Mesothelial cell of epicardium (in vitro differentiated cells): ENCODE results near the gene NRDE2. TPM values are rescaled to one million over a fixed set of nuclear protein-coding genes. Genes with fewer than 3 reads are reported as not detected.

ENCODE experiments used
- DNase-seq, 2 experiments: peaks; one replicate each; pipeline ENCODE4 v3.0.0; 2021; ENCODE audit warnings: low spot score in 2 of 2; ENCODE audit not compliant: unreplicated experiment in 2 of 2
- H3K27ac Mint-ChIP-seq: 2 replicates; pipeline ENCODE4 v1.8.0; 2021; ENCODE audit warnings: mixed read lengths
- H3K27me3 Mint-ChIP-seq: 2 replicates; pipeline ENCODE4 v1.8.0; 2021; ENCODE audit warnings: low read depth, mixed read lengths
- H3K36me3 Mint-ChIP-seq: 2 replicates; pipeline ENCODE4 v1.8.0; 2021; ENCODE audit warnings: mixed read lengths
- H3K4me1 Mint-ChIP-seq: 2 replicates; pipeline ENCODE4 v1.8.0; 2021; ENCODE audit warnings: mixed read lengths
- H3K4me3 Mint-ChIP-seq: 2 replicates; pipeline ENCODE4 v1.8.0; 2021; ENCODE audit warnings: mild to moderate bottlenecking, moderate library complexity, mixed read lengths
- H3K9me3 Mint-ChIP-seq: 2 replicates; pipeline ENCODE4 v1.8.0; 2021; ENCODE audit warnings: mixed read lengths
- total RNA-seq: library from RNA; stranded (reverse); gene quantifications from 3 replicates; pipeline ENCODE4 v1.2.1, GENCODE V29; 2021
- TF ChIP-seq, protein P1 (sequence below): fragments of 200-600 bp; sonication (generic); IDR thresholded peaks from one replicate; pipeline ENCODE4 v1.5.0; 2021; ENCODE audit warnings: antibody characterized with exemption; ENCODE audit not compliant: unreplicated experiment

NRDE2 gene
- total RNA-seq, 1 donor from 2014 or later: 38.5 TPM

- Mint-ChIP-seq H3K27ac (no peak overlapping the region), H3K4me1 (peaks cover 2% of the 10 kb centered on the region), H3K9me3 (no peaks in the 10 kb centered on the region), H3K36me3 (peaks cover 32% of the 10 kb centered on the region), H3K27me3 (no peaks in the 10 kb centered on the region), H3K4me3 (no peak overlapping the region)
- TF ChIP-seq, protein P1, sequence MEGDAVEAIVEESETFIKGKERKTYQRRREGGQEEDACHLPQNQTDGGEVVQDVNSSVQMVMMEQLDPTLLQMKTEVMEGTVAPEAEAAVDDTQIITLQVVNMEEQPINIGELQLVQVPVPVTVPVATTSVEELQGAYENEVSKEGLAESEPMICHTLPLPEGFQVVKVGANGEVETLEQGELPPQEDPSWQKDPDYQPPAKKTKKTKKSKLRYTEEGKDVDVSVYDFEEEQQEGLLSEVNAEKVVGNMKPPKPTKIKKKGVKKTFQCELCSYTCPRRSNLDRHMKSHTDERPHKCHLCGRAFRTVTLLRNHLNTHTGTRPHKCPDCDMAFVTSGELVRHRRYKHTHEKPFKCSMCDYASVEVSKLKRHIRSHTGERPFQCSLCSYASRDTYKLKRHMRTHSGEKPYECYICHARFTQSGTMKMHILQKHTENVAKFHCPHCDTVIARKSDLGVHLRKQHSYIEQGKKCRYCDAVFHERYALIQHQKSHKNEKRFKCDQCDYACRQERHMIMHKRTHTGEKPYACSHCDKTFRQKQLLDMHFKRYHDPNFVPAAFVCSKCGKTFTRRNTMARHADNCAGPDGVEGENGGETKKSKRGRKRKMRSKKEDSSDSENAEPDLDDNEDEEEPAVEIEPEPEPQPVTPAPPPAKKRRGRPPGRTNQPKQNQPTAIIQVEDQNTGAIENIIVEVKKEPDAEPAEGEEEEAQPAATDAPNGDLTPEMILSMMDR: no peak
- DNase-seq: no peak
Observed at GRCh38 chr14:90288651-90289355, 42.9 kb downstream of the NRDE2 start.

- DNase-seq: no peak
- Mint-ChIP-seq H3K9me3 (no peaks in the 10 kb centered on the region), H3K27me3 (no peaks in the 10 kb centered on the region), H3K4me1 (peaks cover 2% of the 10 kb centered on the region), H3K27ac (no peak overlapping the region), H3K4me3 (no peak overlapping the region), H3K36me3 (peaks cover 31% of the 10 kb centered on the region)
- TF ChIP-seq, protein P1: no peak
Observed at GRCh38 chr14:90287791-90288190, 44.0 kb downstream of the NRDE2 start.

- Mint-ChIP-seq H3K4me3 (no peak overlapping the region), H3K9me3 (no peaks in the 10 kb centered on the region), H3K27ac (no peak overlapping the region), H3K27me3 (no peaks in the 10 kb centered on the region), H3K4me1 (no peaks in the 10 kb centered on the region), H3K36me3 (peaks cover 25% of the 10 kb centered on the region)
- no peak for DNase-seq
- TF ChIP-seq, protein P1: no peak
Observed at GRCh38 chr14:90281756-90282155, 50.0 kb downstream of the NRDE2 start.

- Mint-ChIP-seq H3K36me3 (peaks cover 26% of the 10 kb centered on the region), H3K27ac (no peak overlapping the region), H3K4me3 (no peak overlapping the region), H3K4me1 (no peaks in the 10 kb centered on the region), H3K9me3 (no peaks in the 10 kb centered on the region), H3K27me3 (no peaks in the 10 kb centered on the region)
- TF ChIP-seq, protein P1: no peak
- no peak for DNase-seq
Observed at GRCh38 chr14:90281261-90281660, 50.5 kb downstream of the NRDE2 start.

- H3K4me1 Mint-ChIP-seq: no peaks in the 10 kb centered on the region
- no peak overlapping the region for H3K27ac Mint-ChIP-seq
- DNase-seq: no peak
- peaks cover 20% of the 10 kb centered on the region for H3K36me3 Mint-ChIP-seq
- H3K9me3 Mint-ChIP-seq: no peaks in the 10 kb centered on the region
- TF ChIP-seq, protein P1: no peak
- no peak overlapping the region for H3K4me3 Mint-ChIP-seq
- H3K27me3 Mint-ChIP-seq: no peaks in the 10 kb centered on the region
Observed at GRCh38 chr14:90280096-90280495, 51.6 kb downstream of the NRDE2 start.
